HG02938 (cell line): ENCODE measurements around the gene RSPO3.

Source experiments
- ATAC-seq: cut with Tn5 transposase; IDR thresholded peaks from one replicate; pipeline ENCODE4 v1.9.1; 2021; ENCODE audit warnings: mild to moderate bottlenecking, moderate library complexity; ENCODE audit not compliant: unreplicated experiment

The RSPO3 gene

DNA sequence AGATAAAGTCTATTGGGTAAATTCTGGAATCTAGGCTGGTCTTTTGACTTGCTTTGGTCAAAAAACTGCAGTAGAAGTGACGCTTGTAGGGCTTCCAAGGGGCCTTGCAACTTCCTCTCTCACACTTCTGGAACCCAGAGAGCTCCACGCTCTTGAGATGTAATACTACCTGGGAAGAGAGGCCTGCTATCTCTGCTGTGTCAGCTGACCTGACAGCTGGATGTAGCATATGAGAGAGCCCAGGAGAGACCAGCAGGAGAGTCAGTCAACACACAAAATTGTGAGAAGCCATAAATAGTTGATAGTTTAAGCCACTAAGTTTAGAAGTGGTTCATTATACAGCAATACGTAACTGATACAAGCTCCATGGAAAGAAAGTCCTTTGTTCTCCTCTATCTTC, 7.8 kb upstream of the RSPO3 start:
- ATAC-seq = no peak

DNA sequence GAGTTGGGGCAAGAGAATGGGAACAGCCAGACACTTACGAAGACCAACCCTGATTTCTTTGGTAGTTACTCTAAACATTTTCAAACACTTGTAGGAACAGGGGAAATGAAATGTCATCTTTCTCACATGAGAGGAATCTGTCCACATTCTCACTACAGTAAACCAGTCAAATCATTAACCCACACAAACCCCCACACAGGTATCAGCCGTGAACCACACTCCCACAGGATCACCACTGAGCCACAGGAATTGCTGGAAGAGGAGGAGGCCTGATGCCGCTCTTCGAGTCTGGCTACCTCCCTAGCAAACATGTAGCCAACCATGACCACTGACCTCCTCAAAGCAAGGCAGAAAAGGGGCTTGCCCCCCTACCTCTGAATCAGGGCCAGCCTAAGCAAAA, 6.9 kb upstream of the RSPO3 start:
- ATAC-seq = no peak

DNA sequence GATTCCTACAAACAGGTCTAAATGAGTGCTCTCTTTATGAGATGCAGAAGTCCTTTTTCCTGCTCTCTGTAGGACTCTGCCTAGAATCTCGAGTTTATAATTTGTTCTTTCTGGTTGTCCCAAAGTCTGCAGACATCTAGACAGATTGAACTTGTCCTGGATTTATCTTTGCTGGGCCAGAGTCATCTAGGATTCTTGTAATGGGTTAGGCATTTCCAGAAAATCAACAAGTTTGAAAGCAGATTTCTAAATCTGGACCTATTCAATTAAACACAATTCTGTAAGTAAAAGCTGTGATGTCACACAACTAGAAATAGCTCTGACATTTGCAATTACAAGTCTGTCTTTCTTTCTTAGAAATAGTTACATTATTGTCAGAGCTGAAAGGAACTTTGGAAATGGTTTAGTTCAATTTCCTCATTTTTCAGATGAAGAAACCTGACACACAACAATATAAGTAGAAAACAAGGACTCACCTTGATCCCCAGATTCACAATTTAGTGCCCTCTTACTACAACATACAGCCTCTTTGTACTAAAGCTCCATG, 4.2 kb upstream of the RSPO3 start:
- no peak for ATAC-seq

DNA sequence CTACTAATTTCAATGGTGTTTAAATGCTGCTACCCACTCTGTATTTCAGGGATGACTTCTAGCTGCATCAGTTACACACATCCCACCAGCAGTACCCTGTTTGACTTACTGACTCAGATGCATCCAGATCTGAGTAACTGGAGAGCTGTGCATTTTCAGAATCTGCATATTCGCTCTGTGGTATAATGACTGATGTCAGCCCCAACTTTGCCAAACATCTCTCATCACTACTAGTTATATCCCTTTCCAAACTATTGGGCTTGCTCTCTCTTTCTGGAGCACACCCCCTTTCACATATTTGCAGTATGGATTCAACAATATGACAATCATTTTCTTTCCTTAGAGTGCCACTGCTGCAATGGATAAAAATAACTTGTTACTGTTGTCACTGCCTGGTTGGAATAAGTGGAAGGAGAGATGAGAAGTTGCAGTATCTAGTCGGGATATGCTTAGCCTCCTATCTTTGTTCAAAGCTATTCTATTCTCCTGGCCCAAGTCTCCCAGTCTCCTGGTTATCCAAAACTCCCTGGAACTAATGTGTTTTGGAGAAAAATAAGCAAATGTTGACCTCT, 3.3 kb upstream of the RSPO3 start:
- ATAC-seq = no peak

DNA sequence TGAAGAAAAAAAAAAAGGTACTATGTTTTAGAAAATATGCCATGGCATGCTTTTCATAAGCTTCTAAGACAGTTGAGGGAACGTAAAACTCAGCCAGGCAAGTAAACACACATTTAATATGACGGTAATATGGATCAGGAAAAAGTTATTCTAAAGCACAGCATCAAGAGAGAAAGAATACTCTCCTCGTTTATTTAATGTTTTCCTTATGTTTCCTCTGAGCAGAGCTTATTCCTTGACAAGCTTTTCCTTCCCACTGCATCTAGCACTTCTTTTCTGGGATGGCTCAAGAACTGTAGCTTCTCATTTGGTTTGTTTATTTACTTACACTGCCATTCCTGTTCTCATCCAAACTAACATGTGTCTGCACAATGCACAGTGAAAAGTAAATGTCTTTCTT, 2.7 kb upstream of the RSPO3 start:
- no peak for ATAC-seq

DNA sequence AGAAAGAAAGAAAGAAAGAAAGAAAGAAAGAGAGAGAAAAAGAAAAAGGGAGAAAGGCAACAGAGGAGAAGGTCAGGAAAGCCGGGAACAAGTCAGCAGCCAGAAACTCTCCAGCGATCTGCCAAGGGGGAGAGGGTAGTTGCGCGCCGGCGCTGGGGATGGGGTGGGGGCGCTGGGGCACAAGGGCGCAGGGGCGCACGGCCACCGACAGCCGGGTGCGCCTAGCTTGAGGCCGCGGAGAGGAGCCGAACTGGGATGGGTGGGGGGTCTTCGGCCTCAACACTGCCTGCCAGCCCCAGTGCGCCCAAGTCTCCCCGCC, 533 bp upstream of the RSPO3 start:
- ATAC-seq = no peak

DNA sequence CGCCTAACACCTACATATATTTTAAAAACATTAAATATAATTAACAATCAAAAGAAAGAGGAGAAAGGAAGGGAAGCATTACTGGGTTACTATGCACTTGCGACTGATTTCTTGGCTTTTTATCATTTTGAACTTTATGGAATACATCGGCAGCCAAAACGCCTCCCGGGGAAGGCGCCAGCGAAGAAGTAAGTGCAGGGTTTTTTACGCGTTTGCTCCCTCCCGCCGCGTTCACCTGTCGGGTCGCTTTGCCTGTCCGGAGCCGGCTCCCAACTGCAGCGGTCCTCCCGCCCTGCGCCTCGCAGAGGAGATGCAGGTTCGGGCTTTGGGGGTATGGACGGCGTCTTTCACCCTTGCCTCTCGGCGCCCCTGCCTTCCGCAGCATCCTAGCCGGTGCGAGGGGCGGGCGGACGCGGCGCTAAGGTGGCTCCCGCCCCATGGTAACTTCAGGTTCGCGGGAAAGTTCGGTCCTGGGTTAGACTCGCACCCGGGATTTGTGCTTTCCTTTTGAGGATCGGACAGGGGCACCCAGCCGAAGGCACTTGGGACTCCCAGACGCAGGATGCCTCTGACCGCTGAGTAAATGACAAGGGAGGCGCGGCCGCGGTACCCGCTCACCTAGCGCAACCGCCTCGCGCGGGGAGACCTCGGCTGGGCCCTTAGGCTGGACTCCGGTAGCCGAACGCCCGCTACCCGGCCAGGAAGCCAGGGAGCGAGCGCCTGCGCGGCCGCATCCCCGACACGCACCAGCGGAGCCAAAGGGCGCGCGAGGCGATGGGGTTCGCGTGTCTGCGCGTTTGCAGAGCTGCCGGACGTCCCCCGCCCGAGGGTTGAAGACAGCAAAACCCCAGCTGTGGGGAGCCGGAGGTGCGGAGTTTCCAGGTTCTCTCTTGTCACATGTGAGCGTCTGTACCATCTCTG, 891 bp downstream of the RSPO3 start:
- peak; percentile 35 for ATAC-seq

DNA sequence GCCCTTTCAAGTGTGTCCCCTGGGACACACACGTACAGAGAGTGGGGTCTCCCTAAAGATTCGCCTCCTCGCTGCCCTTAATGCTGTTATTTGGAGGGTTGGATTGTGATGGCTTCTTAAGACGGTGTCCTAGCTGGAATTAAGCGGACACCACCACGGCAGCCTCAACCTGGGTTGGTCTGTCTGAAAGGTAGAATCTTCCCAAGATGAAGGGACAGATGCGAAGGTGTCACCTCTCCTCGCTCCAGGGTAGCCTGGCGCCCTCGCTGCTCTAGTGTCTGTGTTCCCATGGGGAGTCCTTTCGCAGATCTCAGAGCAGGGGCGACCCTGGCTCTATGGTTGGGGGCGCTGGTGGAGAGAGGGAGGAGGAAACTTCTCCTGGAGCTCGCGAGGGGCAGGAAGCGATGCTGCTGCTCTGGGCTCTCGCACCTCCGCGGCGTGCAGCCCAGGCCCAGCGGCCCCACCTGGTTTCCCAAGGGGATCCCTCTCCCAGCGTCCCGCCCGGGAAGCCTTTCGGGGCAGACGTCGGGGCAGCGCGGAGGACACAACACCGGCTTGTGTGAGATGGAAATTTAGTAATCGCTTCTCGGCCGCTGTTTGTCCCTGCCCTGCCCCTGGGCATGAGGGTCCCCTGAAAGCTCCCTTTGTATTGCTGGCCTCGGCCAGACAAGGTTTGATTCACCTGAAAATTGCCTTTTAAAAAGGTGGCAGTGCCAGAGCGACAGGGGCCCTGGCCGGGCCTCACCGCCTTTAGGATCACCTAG, 1.7 kb downstream of the RSPO3 start:
- no peak for ATAC-seq

DNA sequence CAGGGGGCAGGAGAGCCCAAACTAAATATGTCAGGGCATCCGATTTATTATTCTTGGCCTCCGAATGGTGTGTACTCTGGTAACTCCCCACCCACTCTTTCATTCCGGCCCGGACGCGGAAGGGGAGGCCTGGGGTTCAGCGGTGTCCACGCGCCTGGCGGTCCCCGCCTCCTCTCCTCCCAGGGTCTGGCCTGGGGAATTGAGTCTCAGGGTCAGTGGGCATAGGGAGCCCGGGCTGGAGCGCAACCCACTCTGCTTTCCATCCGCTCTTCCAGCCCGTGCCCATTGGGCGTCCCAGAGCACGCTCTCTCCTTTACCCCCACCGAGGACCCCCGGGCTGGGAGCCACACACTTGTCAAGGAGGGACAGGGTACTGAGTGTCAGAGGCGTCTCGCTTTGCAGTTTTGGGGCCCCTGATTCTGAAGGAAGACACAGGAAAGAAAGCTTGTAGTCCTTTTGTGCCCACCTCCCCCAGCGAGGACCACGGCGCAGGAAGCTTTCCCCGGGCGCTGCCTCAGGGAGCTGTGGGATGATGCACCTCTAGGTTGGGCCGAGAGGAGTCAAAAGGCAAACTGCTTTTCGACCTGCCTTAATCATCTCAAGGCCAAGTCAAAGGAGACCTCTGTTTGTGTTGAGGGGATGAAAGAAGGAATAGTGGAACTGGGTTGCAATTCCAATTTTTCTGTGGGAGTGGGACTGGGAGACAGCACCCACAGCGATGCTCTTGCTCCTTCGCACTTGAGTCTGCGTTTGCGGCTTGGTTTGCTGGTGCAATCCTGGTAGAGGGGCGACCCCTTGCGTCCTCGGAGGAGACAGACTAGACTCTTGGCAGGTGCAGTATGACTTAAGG, 2.5 kb downstream of the RSPO3 start:
- ATAC-seq = peak; percentile 84

DNA sequence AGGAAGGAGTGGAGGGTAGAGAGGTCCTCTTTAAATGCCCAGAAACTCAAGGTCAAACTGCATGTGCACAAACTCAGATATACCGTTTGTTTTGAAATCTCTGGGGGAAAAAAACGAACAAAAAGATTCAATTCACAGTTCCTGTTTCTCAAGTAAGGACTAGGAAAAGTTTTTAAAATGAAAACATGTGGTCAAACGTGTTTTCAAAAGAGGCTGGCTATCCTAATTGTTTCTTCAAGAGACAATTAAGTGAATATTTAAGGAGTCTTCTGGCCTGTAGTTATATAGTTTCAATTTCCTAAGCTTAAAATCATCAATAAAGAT, 3.1 kb downstream of the RSPO3 start:
- ATAC-seq = no peak

DNA sequence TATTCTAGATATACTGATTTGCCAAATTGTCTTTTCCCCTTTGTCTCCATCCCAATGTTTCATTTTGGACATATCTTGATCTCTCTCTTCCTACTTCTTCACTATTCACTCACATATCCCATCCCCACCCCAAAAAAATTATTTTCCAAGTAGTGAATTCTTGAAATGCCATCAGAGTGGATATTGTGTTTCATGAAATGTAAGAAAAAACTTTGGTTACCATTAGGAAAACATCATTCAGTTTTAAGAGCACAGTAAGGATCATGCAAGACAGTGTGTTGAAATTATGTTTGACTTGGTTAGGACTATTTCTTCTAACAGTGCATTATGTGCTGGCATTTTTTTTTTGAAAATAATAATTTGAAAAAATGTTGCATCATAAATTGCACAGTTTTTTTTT, 5.7 kb downstream of the RSPO3 start:
- no peak for ATAC-seq

DNA sequence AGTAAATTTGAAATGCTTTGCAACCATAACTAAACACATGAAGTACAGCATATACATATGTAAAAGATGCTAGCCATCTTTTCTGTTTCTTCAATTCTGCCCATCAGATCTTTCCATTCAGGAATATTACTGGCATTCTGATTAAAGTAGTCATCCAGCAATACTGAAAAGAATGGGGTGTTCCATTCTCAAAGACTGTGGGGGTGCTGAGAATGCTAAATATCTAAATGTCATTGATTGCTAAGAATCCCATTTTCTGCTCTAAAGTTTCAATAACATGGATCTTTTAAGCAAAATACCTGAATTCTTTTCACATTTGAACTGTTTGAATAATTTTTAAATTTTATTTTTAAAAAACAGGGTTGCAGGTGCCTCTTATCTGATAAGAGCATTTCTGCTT, 6.2 kb downstream of the RSPO3 start:
- no peak for ATAC-seq

DNA sequence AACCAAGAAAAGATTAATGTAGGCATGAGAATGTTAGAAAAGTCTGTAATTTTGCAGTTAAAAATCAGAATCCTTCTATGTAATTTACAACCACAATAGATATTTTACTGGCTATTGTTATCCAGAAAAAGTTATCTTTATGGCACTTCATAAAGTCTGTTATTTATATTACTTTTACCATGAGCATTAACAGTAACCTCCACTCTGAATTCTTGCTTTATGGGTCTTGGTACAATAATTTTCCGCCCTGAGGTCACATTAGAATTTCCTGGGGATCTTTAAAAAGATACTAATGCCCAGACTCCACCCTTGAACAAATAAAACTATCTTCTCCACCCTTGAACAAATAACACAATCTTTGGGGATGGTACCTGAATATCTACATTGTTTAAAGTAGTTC, 9.6 kb downstream of the RSPO3 start:
- no peak for ATAC-seq

DNA sequence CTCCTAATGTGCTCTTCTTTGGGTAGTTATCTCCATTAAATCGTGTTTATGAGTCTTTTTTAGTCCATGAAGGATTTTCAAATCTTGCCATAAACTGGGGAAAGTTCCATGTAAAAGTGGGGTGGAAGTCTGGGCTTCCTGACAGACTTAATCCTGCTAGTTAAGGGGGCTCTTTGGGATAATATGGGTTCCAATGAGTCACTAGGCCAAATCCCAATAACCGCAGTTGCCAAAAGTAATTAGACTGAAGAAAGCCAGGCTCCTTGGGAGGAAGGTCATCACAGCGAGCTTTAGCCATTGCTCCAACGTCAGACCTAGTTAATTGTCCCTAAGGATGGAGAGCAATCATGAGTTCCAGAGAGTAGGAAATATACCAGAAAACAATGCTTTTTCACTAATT, 10.8 kb downstream of the RSPO3 start:
- ATAC-seq = no peak

DNA sequence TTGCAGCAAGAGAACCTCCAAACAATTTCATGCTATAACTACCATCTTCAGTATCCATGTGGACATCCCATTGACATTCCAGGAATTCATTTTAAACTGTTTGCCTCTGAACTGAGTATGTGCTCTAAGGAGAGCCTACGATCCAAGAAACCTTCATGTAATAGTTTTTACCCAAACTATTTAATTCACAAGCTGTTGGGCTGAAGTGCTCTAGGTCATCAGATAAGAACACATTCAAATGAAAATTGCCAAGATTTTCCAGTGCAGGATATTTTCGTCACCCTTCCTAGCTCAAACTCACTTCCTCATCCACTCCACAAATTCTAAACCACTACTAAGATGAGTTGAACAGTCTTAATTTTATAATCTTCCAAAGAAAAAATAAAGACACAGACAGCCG, 12.8 kb downstream of the RSPO3 start:
- ATAC-seq = no peak

DNA sequence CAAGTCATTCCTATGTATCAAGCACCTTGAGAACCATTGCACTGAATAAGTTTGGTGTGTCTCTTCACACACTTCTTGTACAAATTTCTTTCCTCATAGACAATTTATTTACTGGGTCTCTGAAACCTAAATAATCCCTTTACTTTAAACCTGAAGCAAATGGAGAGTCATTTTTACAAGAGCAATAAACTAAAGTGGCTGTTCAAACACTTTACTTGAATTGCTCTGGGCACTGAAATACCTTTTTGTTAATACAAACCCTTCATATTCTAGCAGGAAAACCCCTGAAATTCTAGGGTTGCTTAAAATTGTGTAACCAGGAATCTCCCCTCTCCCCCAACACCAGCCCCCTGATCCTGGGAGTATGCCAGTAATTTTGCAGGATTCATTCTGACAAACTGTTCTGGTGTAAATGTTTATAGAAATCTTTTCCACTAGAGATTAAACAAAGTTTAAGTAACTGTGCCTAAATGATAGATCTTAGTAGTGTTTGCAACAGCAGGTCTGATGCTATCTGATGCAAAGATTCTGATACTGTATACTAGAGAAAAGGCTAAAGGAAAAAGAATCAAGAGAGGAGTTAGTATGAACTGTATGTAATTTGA, 13.4 kb downstream of the RSPO3 start:
- no peak for ATAC-seq

DNA sequence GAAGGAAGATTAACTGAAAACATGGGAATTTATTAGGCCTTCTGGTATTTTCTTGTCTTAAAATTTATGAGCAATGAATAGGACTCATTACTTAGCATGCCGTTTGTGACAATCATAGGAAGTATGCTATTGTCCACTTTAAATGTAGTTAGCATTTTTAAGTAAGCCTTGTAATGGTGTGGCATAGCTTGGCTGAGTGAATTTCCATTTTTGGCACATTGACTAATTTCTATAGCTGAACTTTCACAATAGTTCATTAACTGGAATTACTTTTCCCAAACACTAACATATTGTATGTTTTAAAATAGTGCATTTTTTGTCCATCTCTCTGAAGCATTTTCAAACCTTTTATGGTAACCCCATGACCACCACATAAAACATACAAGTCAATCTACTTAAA, 15.7 kb downstream of the RSPO3 start:
- no peak for ATAC-seq

DNA sequence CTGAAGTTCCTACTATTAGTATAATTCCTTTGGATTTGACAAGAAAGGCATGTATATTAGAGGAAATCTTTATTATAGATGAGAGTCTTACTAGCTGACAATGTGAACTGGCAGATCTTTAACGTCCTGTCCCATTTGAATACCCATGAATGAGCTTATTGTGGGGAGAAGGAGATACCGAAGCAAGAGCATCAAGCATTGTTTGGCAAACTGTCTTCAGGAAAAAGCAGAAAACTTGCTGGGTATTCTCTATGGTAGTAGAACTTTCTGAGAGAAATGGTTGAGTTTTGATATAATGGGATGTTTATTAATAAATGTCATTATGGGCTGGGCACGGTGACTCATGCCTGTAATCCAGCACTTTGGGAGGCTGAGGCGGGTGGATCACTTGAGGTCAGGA, 18.3 kb downstream of the RSPO3 start:
- ATAC-seq = no peak

DNA sequence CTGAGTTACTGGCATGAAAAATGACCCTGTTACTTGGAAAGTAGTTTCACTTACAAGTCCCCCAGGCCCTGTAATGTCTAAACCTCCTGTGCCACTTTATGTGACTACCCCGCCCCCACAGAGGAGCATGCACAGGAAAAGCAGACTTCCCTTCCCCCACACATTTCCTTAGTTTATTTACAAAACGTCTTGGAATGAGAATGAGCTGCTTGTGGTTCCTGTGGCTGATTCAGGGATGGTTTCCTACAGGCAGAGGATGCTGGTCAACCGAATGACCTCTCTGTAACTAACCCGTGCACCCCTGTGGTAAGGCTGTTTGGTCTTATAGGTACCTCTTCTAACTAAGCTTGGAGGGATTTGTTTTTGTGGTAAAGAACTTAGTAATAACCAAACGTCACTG, 28.5 kb downstream of the RSPO3 start:
- no peak for ATAC-seq

DNA sequence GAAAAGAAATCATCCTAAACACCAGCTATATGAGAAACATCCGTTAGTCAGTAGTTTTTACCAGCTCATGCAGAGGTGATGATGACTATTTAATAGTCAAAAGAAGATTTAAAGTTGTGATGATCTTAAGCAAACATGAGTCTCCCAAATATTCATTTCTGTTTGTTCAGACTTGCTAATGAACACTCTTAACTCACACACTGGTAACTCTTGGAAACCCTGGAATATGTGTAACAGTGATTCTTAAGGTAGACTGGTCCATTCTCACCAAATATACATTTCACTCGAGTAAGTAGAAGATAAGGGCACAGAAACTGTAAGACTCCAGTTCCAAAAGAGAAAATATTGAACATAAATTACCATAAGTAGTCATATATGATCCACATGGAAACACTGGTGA, 29.1 kb downstream of the RSPO3 start:
- ATAC-seq = no peak

DNA sequence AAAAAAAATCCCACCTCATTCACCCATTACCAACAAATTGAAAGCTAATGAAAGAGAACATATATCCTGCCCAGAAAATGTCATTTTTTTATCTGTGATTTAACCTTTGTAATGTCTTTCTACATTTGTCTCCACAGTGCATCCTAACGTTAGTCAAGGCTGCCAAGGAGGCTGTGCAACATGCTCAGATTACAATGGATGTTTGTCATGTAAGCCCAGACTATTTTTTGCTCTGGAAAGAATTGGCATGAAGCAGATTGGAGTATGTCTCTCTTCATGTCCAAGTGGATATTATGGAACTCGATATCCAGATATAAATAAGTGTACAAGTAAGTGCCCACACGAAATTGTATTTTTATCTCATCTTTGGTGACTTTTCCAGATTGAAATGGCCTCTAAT, 30.0 kb downstream of the RSPO3 start:
- ATAC-seq = no peak
